NCI-H226 (cell line): ENCODE measurements around the gene AQP6.

Experiments used
- DNase-seq: peaks from one replicate; pipeline ENCODE4 v3.0.0-alpha.2; 2015

Gene AQP6

DNA sequence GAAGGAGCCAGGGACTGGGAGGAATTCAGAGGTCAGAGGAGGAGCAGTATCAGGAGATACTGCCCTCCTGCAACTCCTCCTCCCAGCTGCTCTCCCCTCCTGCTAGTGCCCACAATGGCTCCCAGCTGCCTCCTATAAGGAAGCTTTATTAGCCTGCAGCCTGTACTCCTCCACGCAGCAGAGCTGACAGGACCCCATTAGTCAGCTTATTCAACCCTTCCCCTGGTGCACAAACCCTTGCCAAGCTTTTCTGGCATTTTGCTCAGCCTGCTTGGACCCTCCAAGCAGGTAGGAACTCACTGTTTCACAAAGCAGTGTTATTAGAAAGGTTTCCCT is 29.2 kb upstream of the AQP6 start:
- DNase-seq, result no peak

DNA sequence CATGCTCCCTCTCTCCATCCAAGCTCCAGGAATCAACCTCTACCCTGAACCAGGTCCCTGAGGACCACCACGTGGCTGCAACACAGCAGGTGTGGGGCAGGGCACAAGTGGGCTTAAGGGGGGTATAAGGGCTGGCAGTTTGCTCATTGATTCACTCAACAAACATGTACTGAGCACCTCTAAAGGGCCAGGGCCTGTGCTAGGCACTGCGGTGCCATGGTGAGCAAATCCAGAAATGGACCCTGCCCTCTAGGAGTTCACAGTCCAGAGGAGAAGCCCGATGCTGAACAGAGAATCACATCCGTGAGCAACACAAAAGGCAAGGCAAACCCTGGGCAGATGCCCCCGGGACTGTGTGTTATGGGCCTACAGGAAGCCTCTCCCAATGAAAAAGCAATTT is 28.7 kb upstream of the AQP6 start:
- no peak for DNase-seq

DNA sequence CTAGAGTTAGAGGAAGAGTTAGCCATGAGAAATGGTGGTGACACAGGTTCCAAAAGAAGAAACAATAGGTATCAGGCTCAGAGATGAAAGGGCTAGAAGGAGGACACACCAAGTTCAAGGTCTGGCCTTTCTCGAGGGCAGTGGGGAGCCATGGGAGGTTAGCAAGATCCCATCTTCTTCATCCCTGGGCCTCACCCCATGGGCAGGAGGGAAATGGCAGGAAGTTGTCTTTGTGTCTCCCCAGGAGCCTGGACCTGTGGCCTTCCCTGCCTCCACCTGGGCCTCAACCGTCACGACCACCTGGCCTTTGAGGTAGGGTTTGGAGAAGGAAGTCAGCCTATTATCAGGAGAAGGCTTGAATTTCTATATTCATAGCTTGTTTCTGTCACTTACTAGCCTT is 28.0 kb upstream of the AQP6 start:
- DNase-seq, result no peak

DNA sequence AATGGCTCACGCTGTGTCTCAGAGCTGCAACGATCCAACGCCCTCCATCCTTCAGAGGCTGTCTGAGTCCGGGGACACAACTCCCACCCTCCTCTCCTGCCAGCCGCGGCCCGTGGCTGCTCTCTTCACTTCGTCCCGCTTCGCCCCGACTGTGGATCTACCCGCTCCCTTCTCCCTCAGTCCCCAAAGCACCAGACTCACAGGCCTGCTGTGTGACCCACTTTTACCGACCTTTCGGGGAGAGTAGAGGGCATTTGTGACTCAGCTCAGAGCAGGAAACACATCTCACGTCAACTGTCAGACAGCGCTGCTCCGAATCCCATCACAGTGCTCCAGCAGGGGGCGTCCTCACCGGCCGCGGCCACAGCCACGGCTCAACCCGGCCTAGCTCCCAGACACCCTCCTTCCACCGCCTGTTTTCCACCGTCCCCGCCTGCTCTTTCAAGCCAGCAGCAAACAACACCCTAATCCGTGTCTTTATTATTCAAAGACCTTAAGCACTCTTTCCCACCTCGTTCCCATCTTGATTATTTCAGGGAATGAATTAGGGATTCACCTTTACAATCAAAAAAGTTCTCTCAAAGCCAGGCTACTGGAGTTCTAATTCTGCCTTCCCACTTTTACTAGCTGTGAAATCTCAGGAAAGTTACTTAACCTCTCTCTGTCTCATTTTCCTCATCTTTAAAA is 27.2 kb upstream of the AQP6 start:
- peak; percentile 68 for DNase-seq

DNA sequence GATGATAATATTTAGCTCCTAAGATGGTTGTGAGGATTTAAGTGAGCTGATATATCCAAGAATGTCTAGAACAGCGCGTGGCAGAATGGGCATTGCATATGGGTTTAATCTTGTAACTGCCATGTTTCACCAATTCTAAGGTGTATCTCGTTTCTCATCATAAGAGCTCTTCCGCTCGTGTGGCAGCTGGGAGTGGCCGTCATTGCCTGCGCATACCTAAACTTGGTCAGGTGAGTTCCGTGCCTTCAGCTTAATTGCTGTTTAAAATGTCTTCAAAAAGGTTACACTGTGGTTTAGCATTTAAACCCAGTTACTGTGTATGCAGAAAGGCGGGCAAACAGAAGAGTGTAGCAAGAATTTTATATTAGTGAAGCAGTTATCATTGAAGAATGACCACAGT is 26.7 kb upstream of the AQP6 start:
- DNase-seq, result no peak

DNA sequence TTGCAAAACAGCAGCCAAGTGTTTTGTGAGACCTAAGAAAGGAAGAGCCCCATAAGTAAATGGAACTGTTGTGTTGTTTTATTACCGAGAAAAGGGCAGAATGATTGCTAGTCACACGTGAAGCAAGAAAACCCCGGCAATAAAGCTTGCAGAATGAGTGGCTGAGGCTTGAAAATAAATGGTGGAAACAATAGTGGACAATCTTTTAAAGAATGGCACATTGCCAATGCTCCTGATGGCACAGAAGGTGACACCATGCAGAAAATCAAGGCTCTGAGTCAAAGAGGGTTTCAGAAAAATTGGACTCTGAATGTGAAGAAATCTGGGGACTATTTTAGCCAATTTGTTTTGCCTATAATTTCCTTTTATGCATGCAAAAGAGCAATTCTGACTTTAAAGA is 26.2 kb upstream of the AQP6 start:
- no peak for DNase-seq

DNA sequence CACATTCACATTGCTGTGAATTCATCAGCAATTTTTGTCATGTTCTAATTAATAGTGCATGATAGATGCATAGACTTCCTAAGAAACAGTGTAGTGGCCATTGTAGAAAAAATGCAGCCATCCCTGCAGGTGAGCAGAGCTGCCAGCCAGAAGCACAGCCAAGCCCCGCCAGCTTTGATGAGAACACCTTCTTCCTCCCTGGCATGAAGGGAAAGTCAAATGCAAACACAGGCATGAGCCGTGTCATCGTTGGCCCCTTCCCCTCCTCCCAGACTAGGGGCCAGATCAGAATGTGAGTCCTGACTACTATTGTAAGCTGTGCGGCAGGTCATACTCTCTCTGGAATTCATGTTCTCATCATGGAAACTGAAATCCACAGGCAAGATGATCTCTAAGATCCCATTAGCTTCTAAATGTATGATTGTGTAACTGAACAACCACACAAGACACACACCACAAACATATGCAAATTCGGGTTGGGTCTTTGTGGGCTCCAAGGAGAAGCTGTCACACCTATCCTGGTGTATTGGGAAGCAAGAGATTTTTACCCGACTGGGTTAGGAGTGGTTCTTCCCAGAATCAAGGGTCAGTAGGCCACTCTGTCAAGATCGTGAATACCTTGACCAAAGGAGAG is 25.0 kb upstream of the AQP6 start:
- DNase-seq, result no peak

DNA sequence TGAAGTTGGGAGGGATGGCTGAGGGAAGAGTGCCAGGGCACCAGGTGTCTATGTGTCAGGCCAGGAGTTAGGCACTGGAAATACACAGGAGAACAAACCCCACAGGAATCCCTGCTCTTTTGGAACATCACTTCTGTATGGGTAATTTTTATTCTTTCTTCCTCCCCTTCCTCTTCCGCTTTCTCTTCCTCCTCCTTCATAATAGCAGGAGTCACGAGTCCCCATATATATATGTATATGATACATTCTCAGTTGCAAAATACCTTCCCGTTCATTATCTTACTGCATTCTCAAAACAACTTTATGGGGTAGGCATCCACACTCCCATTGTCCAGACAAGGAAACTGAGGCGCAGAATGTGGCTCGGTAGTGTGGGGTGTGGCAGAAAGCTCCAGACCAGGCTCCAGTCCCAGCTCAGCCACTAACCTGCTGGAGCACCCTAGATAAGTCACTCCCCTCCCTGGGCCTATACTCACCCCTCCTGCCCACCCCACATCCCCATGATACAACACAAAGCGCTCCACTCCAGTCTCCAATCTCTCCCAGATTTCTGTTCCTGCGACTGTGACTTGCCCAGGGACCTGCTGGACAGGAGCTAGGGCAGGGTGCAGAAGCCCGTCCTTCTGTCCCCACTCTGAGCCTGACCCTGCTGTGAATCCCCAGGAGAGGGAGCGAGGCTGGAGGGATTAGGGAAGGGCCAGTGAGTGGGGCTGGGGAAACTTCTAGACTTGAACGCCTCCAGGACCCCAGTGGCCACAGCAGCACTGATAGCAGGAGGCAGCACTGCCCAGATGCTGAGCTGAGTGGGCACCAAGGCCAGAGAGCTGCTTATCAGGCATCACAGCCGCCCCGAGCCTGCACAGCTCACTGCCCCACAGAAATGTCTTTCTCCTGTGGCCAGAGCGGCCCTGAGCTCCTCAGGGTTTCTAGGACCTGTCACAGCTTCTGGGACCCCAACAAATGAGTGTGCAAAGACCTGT is 23.6 kb upstream of the AQP6 start:
- DNase-seq, result no peak

DNA sequence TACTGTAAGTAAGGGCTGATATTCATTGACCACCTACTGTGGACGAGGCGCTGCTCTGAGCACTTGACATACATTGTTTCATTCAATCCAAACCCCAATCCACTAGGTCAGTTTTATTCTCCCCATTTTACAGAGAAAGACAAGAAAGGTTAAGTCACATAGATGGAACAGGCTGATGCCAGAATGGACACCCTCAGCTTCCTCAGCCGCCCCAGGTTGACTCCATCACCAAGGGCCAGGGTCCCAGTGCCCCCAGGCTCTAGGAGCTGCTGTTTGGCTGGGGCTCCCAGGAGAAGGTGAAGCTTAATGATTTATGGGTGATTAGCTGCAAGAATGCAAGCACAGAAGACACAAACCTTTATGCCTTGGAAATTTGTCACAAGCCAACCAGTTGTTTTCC is 22.9 kb upstream of the AQP6 start:
- no peak for DNase-seq

DNA sequence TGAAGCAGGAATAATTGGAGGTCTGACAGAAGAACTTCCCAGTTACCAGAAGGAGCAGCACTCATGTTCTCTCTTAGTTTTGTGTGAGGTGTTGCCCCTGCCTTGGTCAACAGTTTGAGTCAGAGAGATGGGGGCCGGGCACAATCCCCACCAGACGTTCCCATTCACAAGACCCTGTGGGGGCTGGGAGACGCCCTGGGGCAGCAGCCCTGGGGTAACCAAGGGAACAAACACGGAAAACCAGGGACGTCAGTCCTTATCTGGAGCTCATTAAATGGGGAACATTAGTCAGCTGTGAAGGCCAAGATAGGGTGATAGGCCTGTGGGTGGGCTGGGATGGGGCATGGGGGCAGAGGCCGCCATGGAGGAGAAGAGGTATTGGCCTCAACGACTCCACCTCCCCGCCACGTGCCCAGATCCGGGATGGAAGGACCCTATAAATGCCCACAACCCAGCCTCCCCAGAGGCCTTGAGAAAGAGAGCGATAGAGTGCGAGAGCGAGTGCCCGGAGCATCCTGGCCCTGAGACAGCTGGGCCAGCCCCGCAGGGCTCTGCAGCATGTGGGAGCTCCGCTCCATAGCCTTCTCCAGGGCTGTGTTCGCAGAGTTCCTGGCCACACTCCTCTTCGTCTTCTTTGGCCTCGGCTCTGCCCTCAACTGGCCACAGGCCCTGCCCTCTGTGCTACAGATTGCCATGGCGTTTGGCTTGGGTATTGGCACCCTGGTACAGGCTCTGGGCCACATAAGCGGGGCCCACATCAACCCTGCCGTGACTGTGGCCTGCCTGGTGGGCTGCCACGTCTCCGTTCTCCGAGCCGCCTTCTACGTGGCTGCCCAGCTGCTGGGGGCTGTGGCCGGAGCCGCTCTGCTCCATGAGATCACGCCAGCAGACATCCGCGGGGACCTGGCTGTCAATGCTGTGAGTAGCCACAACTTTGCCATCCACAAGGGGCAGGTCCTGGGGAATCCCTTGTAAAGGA is 22.2 kb upstream of the AQP6 start, which contains the start of gene AQP2:
Gene AQP2, plus strand, starts transcription at position 465 of the 979 bp plus-strand sequence. Its CDS starts 94 bp downstream, at position 559.
- DNase-seq, result no peak

DNA sequence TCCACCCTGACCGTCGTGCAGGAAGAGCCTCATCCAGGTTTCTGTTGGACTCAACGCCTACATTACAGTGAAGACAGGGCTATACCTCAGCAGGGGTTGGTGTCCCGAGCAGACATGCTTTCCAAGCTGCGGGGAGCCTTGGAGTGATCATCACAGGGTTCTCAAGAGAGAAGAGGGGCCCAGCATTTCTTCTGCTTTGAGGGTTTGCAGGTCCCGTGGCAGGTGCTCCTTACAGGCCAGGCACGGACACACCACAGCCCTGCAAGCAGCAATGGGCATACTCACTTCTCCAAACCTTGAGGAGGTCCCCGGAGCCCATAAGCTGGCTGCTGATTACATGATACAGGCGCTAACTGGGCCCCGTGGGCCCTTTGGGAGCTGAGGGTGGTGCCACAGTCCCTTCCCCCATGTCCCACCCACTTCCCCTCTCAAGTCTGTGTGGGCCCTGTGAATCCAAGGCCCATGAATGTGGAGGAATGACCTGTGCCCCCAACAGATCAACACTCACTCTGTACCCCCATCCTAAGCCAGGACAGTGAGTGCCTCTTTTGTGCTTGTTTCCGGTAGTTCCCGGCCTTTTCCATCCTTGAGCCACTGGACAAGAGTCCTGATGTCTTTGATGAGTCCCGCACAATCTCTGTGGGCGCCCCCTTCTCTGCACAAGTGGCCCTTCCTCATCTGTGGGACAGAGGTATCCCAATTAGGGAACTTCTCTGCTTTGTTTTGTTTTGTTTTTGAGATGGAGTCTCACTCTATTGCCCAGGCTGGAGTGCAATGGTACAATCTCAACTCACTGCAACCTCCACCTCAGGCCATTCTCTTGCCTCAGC is 21.1 kb upstream of the AQP6 start:
- DNase-seq, result no peak

DNA sequence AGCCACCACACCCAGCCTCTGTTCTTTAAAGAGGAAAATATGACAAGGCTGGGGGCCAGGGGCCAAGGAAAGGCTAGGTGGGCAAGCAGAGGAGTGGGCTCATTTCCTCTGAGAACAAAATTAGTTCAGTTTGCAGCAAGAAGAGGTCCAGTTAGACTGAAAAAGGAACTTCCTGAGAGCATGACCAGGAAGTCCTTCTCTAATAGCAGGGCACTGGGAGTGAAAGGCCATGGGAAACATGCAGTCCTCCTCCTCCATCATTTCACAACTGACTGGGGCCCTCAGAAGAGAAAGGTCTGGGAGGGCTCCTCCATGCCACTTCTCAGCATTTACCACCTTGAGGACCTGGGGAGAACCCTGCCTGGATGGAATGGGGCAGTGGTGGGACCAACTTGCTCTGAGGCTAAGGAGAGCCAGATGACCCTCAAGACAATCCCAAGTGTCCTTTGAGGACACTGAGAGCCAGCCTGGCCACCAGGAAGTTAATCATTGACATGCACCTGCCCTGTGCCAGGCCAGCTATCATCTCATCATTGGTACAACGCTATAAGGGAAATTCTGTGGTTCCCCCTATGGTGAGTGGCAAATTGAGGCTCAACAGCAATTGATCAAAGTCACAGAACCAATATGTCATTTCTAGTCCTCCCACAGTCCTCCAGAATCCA is 20.2 kb upstream of the AQP6 start:
- DNase-seq, result no peak

DNA sequence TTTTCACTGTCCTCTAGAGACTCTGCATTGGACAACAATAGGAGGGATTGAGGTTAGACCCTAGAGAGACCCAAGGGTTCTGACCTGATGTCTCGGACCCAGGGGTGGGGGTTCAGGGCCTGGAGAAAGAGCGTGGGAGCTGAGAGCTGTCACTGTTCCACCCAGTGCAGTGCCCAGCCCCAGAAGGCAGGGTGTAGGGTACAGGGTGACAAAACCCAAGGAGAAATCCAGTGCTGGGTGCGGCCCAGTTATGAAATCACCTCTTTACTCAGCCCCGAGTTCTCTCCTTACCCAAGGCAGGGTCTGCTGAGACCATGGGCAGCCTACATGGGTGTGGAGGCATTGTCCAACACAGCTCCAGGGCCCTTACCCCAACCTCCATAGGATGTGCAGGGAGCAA is 19.6 kb upstream of the AQP6 start:
- DNase-seq, result no peak

DNA sequence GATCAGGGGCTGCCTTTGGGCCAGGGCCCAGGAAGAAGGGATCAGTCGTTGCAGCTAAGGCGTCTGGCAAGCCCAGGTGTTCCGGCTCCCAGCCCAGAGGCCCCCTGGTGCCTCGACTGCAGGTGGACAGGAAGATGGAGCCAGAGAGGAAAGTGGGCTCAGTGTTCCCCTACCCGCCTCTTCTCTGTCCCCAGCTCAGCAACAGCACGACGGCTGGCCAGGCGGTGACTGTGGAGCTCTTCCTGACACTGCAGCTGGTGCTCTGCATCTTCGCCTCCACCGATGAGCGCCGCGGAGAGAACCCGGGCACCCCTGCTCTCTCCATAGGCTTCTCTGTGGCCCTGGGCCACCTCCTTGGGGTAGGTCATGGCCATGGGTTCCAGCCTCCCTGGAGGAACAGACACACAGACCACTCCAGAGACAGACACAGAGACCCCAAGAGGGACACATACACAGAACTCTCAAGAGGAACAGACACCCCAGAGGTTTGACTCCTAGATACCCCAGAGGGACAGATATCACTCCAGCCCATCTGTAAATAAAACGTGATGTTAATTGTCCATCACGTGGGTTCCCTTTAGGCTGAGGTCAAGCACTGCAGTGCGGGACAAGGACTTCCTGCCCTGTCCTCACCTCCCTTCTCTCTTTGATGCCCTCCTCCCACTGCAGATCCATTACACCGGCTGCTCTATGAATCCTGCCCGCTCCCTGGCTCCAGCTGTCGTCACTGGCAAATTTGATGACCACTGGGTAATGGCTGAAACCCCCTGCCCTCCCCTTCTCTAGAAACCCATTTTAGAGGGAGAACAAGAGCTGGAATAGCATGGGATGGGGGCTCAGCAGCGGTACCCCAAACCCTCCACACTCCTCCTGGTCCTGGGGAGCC is 18.5 kb upstream of the AQP6 start:
- DNase-seq, result no peak

DNA sequence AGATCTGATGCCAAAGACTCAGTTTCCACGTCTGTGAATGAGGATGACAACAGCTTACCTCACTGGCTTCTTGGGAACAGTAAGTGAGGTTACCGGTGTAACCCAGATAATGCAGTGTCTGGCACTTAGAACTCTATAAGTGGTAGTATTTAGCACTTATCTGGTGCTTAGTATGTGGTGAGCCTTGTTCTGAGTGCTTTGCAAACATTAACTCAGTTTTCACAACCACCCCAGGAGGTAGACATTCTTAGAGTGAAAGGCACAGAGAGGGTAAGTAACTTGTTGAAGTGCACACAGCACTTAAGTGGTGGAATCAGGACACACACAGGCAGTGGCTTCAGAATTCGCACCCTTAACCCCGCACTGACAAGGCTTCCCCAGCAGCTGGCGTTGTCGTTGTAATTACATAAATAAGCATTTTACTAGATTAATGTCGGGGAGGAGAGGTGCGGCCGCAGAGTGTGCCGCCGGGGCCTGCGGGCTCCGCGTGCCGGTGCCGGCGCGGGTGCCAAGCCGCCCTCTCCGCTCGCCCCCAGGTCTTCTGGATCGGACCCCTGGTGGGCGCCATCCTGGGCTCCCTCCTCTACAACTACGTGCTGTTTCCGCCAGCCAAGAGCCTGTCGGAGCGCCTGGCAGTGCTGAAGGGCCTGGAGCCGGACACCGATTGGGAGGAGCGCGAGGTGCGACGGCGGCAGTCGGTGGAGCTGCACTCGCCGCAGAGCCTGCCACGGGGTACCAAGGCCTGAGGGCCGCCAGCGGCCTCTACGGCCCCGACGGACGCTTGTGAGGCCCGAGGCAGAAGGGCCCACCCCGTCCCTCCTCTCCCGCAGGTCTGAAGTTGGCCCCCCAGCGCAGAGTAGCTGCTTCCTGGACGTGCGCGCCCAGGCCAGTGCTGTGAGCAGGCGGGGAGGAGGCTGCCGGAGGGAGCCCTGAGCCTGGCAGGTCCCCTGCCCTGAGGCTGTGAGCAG is 17.6 kb upstream of the AQP6 start:
- no peak for DNase-seq

DNA sequence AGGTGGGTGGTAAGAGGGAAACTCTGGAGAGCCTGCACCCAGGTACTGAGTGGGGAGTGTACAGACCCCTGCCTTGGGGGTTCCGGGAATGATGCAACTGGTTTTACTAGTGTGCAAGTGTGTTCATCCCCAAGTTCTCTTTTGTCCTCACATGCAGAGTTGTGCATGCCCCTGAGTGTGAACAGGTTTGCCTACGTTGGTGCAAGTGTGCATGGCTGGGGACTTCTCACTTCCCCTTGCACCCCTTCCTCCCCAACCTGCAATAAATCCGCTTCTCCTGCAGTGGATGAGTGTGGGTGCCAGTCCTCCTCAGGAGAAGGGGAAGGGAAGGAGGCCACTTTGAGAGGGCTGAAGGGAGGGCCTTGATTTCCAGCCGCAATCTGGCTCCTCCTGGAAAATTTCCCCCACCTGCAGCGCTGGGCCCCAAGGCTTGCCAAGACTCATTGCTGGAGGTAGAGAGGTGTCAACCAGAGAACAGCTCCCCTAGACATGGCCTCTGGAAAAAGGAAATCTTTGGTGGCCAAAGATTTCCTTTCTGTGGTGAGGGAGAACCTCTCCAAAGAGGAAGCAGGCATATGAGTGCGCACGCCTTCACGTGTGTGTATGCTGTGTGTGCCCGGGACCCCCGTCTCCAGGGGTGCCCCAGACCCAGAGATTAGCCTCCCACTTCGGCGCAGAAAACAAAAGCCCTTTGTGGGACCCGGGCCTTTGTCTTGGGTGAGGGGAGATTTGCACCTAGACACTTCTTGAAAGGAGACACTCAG is 16.7 kb upstream of the AQP6 start:
- DNase-seq, result no peak

DNA sequence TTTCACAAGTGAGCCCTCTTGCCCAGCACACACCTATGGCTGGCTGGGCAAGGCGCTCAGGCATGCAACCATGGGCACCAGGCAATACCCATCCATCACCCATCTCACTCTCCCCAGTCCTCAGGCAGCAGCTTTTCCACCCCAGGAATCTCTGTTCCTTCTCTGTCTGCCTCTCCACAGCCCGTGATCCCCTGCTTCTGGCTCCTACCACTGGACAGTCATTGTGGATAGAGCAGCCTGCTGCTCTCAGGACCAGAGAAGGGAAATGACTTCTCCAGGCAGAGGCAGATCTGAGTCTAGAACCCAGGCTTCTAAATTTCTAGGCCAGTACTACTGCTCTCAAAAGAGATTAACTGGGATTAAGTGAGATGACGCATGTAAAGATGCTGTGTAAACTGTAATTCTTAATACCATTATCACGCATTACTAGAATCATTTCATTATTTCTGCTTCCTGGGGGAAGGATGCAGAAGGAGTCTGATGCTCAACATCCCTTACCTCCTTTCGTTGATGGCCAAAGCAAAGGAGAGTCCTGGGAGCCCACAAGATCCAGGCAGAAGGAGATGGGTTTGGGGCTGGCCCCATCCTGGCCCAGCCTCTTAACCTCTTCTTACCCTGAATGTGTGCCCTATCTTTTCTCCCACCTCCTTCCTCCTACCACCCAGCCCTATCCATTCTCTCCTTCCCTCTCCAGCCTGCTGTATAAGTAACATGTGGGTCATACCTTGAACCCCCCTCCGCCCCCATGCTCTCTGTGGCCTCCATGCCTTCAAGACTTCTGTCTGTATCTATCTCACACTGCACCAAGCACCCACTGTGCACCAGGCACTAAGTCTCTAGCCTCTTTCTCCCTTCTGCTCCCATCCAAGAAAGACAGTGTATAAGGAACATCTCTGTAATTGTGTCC is 15.8 kb upstream of the AQP6 start:
- DNase-seq, result no peak
